ENCODE results near the gene MTA1. TPM values are rescaled to one million over a fixed set of nuclear protein-coding genes. Genes with fewer than 3 reads are reported as not detected.

Gene MTA1
- total and polyA plus RNA-seq, 7 experiments from 2014 or later = 2.8 to 132 (median 117) TPM

GRCh38 chr14:105440992-105441391 is 21.4 kb downstream of the MTA1 start:
- H3K27ac Mint-ChIP-seq = no peak overlapping the region
- ChIA-PET POLR2A (no interaction called here), CTCF (no interaction called here)
- H3K4me1 ChIP-seq (ENCODE audit: control insufficient read depth in 2 of 2, insufficient read depth in 2 of 2, low read length in 2 of 2) = no peaks in the 10 kb centered on the region
- H3K4me3 Mint-ChIP-seq = no peak overlapping the region
- ATAC-seq = no peak
- H3K9me3 Mint-ChIP-seq = peaks cover 0 to 2% (median 0%) of the 10 kb centered on the region in 11 donors
- H3K36me3 Mint-ChIP-seq = peaks cover 0 to 4% (median 2%) of the 10 kb centered on the region in 5 donors
- no peaks in the 10 kb centered on the region for H3K27me3 ChIP-seq (ENCODE audit: control insufficient read depth in 2 of 2, insufficient read depth in 2 of 2, low read length in 2 of 2)
- intact Hi-C loops (cut with micrococcal nuclease) = no loop called here
- no peaks in the 10 kb centered on the region for H3K9me3 ChIP-seq (ENCODE audit: control insufficient read depth in 2 of 3, low read length in 3 of 3)
- H3K4me1 Mint-ChIP-seq = peaks cover 0 to 9% (median 6%) of the 10 kb centered on the region in 7 donors
- no peak overlapping the region for H3K27ac ChIP-seq (ENCODE audit: low read depth, low read length)
- H3K4me3 ChIP-seq (ENCODE audit: low read length) = no peak overlapping the region
- peaks cover 0 to 41% (median 0%) of the 10 kb centered on the region in 3 experiments for H3K36me3 ChIP-seq (ENCODE audit: control insufficient read depth in 2 of 3, insufficient read depth in 3 of 3, low read length in 3 of 3)
- no peak for DNase-seq
- no peaks in the 10 kb centered on the region for H3K27me3 Mint-ChIP-seq

GRCh38 chr14:105442125-105442524 is 22.5 kb downstream of the MTA1 start:
- no peak for ATAC-seq

GRCh38 chr14:105442834-105443233 is 23.2 kb downstream of the MTA1 start:
- H3K27ac ChIP-seq (ENCODE audit: low read depth, low read length) = no peak overlapping the region
- ChIA-PET CTCF (no interaction called here), POLR2A (interaction anchor here (1.1 kb wide), 1 partner anchor 137 kb away, joined by 3 read pairs; no protein-coding TSS in a partner anchor)
- no peaks in the 10 kb centered on the region for H3K27me3 ChIP-seq (ENCODE audit: control insufficient read depth in 2 of 2, insufficient read depth in 2 of 2, low read length in 2 of 2)
- Mint-ChIP-seq H3K9me3 (peaks cover 0 to 2% (median 0%) of the 10 kb centered on the region in 11 donors), H3K4me1 (peaks cover 0 to 5% (median 0%) of the 10 kb centered on the region in 7 donors), H3K4me3 (no peak overlapping the region), H3K36me3 (peaks cover 0 to 4% (median 2%) of the 10 kb centered on the region in 5 donors), H3K27ac (no peak overlapping the region), H3K27me3 (no peaks in the 10 kb centered on the region)
- H3K9me3 ChIP-seq (ENCODE audit: control insufficient read depth in 2 of 3, low read length in 3 of 3) = no peaks in the 10 kb centered on the region
- intact Hi-C loops (cut with micrococcal nuclease) = no loop called here
- no peaks in the 10 kb centered on the region for H3K4me1 ChIP-seq (ENCODE audit: control insufficient read depth in 2 of 2, insufficient read depth in 2 of 2, low read length in 2 of 2)
- DNase-seq = no peak
- H3K4me3 ChIP-seq (ENCODE audit: low read length) = no peak overlapping the region
- ATAC-seq = no peak
- H3K36me3 ChIP-seq (ENCODE audit: control insufficient read depth in 2 of 3, insufficient read depth in 3 of 3, low read length in 3 of 3) = peaks cover 0 to 35% (median 0%) of the 10 kb centered on the region in 3 experiments

More at GRCh38 chr14:105442125-105442524, 22.5 kb downstream of the MTA1 start:
- Mint-ChIP-seq H3K4me1 (peaks cover 0 to 5% (median 0%) of the 10 kb centered on the region in 7 donors), H3K36me3 (peaks cover 0 to 4% (median 2%) of the 10 kb centered on the region in 5 donors), H3K9me3 (peaks cover 0 to 2% (median 0%) of the 10 kb centered on the region in 11 donors), H3K27ac (no peak overlapping the region), H3K27me3 (no peaks in the 10 kb centered on the region), H3K4me3 (no peak overlapping the region)
- Histone ChIP-seq H3K4me3 (ENCODE audit: low read length) (no peak overlapping the region), H3K9me3 (ENCODE audit: control insufficient read depth in 2 of 3, low read length in 3 of 3) (no peaks in the 10 kb centered on the region), H3K4me1 (ENCODE audit: control insufficient read depth in 2 of 2, insufficient read depth in 2 of 2, low read length in 2 of 2) (no peaks in the 10 kb centered on the region), H3K27me3 (ENCODE audit: control insufficient read depth in 2 of 2, insufficient read depth in 2 of 2, low read length in 2 of 2) (no peaks in the 10 kb centered on the region), H3K36me3 (ENCODE audit: control insufficient read depth in 2 of 3, insufficient read depth in 3 of 3, low read length in 3 of 3) (peaks cover 0 to 39% (median 0%) of the 10 kb centered on the region in 3 experiments), H3K27ac (ENCODE audit: low read depth, low read length) (no peak overlapping the region)
- CTCF ChIA-PET = no interaction called here
- POLR2A ChIA-PET = no interaction called here
- no peak for DNase-seq
- intact Hi-C loops (cut with micrococcal nuclease) = no loop called here

GRCh38 chr14:105444859-105445258 is 25.2 kb downstream of the MTA1 start:
- H3K27me3 ChIP-seq (ENCODE audit: control insufficient read depth in 2 of 2, insufficient read depth in 2 of 2, low read length in 2 of 2) = no peaks in the 10 kb centered on the region
- H3K4me1 Mint-ChIP-seq = peaks cover 0 to 5% (median 0%) of the 10 kb centered on the region in 7 donors
- H3K4me3 Mint-ChIP-seq = no peak overlapping the region
- POLR2A ChIA-PET = no interaction called here
- H3K27me3 Mint-ChIP-seq = no peaks in the 10 kb centered on the region
- DNase-seq (no peak), ATAC-seq (no peak)
- H3K9me3 ChIP-seq (ENCODE audit: control insufficient read depth in 2 of 3, low read length in 3 of 3) = no peaks in the 10 kb centered on the region
- H3K4me3 ChIP-seq (ENCODE audit: low read length) = no peak overlapping the region
- H3K9me3 Mint-ChIP-seq = peaks cover 0 to 2% (median 0%) of the 10 kb centered on the region in 11 donors
- H3K27ac Mint-ChIP-seq = no peak overlapping the region
- no peaks in the 10 kb centered on the region for H3K4me1 ChIP-seq (ENCODE audit: control insufficient read depth in 2 of 2, insufficient read depth in 2 of 2, low read length in 2 of 2)
- intact Hi-C loops (cut with micrococcal nuclease) = no loop called here
- peaks cover 0 to 25% (median 0%) of the 10 kb centered on the region in 3 experiments for H3K36me3 ChIP-seq (ENCODE audit: control insufficient read depth in 2 of 3, insufficient read depth in 3 of 3, low read length in 3 of 3)
- H3K27ac ChIP-seq (ENCODE audit: low read depth, low read length) = no peak overlapping the region
- H3K36me3 Mint-ChIP-seq = peaks cover 0 to 4% (median 2%) of the 10 kb centered on the region in 5 donors
- CTCF ChIA-PET = no interaction called here

- intact Hi-C loops (cut with micrococcal nuclease) = no loop called here
- H3K4me3 ChIP-seq (ENCODE audit: low read length) = no peak overlapping the region
These were observed 25.7 kb downstream of the MTA1 start for GRCh38 chr14:105445290-105445689.

GRCh38 chr14:105445901-105446845 is 26.5 kb downstream of the MTA1 start:
- POLR2A ChIA-PET = no interaction called here
- no peak for DNase-seq

More at GRCh38 chr14:105445290-105445689, 25.7 kb downstream of the MTA1 start:
- H3K27ac Mint-ChIP-seq = no peak overlapping the region
- CTCF ChIA-PET = no interaction called here
- H3K4me1 Mint-ChIP-seq = peaks cover 0 to 5% (median 0%) of the 10 kb centered on the region in 7 donors
- no peaks in the 10 kb centered on the region for H3K27me3 Mint-ChIP-seq
- H3K36me3 Mint-ChIP-seq = peaks cover 0 to 4% (median 2%) of the 10 kb centered on the region in 5 donors
- Histone ChIP-seq H3K9me3 (ENCODE audit: control insufficient read depth in 2 of 3, low read length in 3 of 3) (no peaks in the 10 kb centered on the region), H3K27me3 (ENCODE audit: control insufficient read depth in 2 of 2, insufficient read depth in 2 of 2, low read length in 2 of 2) (no peaks in the 10 kb centered on the region), H3K36me3 (ENCODE audit: control insufficient read depth in 2 of 3, insufficient read depth in 3 of 3, low read length in 3 of 3) (peaks cover 0 to 27% (median 0%) of the 10 kb centered on the region in 3 experiments), H3K27ac (ENCODE audit: low read depth, low read length) (no peak overlapping the region), H3K4me1 (ENCODE audit: control insufficient read depth in 2 of 2, insufficient read depth in 2 of 2, low read length in 2 of 2) (no peaks in the 10 kb centered on the region)
- ATAC-seq = no peak
- no peak overlapping the region for H3K4me3 Mint-ChIP-seq
- POLR2A ChIA-PET = no interaction called here
- peaks cover 0 to 2% (median 0%) of the 10 kb centered on the region in 11 donors for H3K9me3 Mint-ChIP-seq
- no peak for DNase-seq

More at GRCh38 chr14:105445901-105446845, 26.5 kb downstream of the MTA1 start:
- peaks cover 0 to 5% (median 0%) of the 10 kb centered on the region in 7 donors for H3K4me1 Mint-ChIP-seq
- no peaks in the 10 kb centered on the region for H3K27me3 Mint-ChIP-seq
- CTCF ChIA-PET = interaction anchor here (0.6 to 1.1 kb wide), 2 partner anchors 44 to 144 kb away, joined by 3 to 5 read pairs; no protein-coding TSS in a partner anchor
- H3K4me3 Mint-ChIP-seq = no peak overlapping the region
- Histone ChIP-seq H3K36me3 (ENCODE audit: control insufficient read depth in 2 of 3, insufficient read depth in 3 of 3, low read length in 3 of 3) (peaks cover 0 to 28% (median 0%) of the 10 kb centered on the region in 3 experiments), H3K27me3 (ENCODE audit: control insufficient read depth in 2 of 2, insufficient read depth in 2 of 2, low read length in 2 of 2) (no peaks in the 10 kb centered on the region), H3K4me3 (ENCODE audit: low read length) (no peak overlapping the region), H3K4me1 (ENCODE audit: control insufficient read depth in 2 of 2, insufficient read depth in 2 of 2, low read length in 2 of 2) (no peaks in the 10 kb centered on the region), H3K27ac (ENCODE audit: low read depth, low read length) (no peak overlapping the region), H3K9me3 (ENCODE audit: control insufficient read depth in 2 of 3, low read length in 3 of 3) (no peaks in the 10 kb centered on the region)
- peaks cover 0 to 2% (median 0%) of the 10 kb centered on the region in 11 donors for H3K9me3 Mint-ChIP-seq
- intact Hi-C loops (cut with micrococcal nuclease) = no loop called here
- ATAC-seq = no peak
- H3K27ac Mint-ChIP-seq = peak overlapping the region in 1 of 9 donors; percentile 54
- peaks cover 0 to 4% (median 2%) of the 10 kb centered on the region in 5 donors for H3K36me3 Mint-ChIP-seq
